COLO668 (cell line): Measurements from ENCODE around the gene SDK1.

Source experiments
- DNase-seq: peaks from one replicate; lab custom pipeline; 2025; ENCODE audit not compliant: unreplicated experiment; lab: John Stamatoyannopoulos, UW

Gene SDK1

GRCh38 chr7:4057289-4057616, 756.2 kb downstream of the SDK1 start:
- no peak for DNase-seq

- DNase-seq, result no peak
These were observed 757.1 kb downstream of the SDK1 start for GRCh38 chr7:4058158-4058557.

- no peak for DNase-seq
These were observed 764.1 kb downstream of the SDK1 start for GRCh38 chr7:4065190-4065589.

- DNase-seq, result no peak
These were observed 765.2 kb downstream of the SDK1 start for GRCh38 chr7:4066206-4066605.

GRCh38 chr7:4066626-4067475, 765.8 kb downstream of the SDK1 start:
- no peak for DNase-seq

GRCh38 chr7:4067476-4067760, 766.4 kb downstream of the SDK1 start:
- DNase-seq, result no peak

- no peak for DNase-seq
These were observed 766.8 kb downstream of the SDK1 start for GRCh38 chr7:4067874-4068273.

GRCh38 chr7:4068286-4068685, 767.2 kb downstream of the SDK1 start:
- DNase-seq, result no peak

- no peak for DNase-seq
These were observed 768.4 kb downstream of the SDK1 start for GRCh38 chr7:4069268-4070095.

GRCh38 chr7:4070214-4070613, 769.2 kb downstream of the SDK1 start:
- DNase-seq, result no peak

GRCh38 chr7:4071370-4072058, 770.5 kb downstream of the SDK1 start:
- no peak for DNase-seq

- DNase-seq, result no peak
These were observed 771.3 kb downstream of the SDK1 start for GRCh38 chr7:4072161-4072925.

- no peak for DNase-seq
These were observed 772.0 kb downstream of the SDK1 start for GRCh38 chr7:4073052-4073451.

- DNase-seq, result no peak
These were observed 772.7 kb downstream of the SDK1 start for GRCh38 chr7:4073750-4074149.

- DNase-seq, result no peak
These were observed 773.4 kb downstream of the SDK1 start for GRCh38 chr7:4074407-4074806.

GRCh38 chr7:4074994-4075393, 773.9 kb downstream of the SDK1 start:
- DNase-seq, result no peak

GRCh38 chr7:4076701-4077294, 775.7 kb downstream of the SDK1 start:
- DNase-seq, result no peak

GRCh38 chr7:4077980-4078379, 776.9 kb downstream of the SDK1 start:
- DNase-seq, result no peak

- no peak for DNase-seq
These were observed 777.5 kb downstream of the SDK1 start for GRCh38 chr7:4078580-4078979.

GRCh38 chr7:4079366-4079765, 778.3 kb downstream of the SDK1 start:
- no peak for DNase-seq

GRCh38 chr7:4079956-4080355, 778.9 kb downstream of the SDK1 start:
- DNase-seq, result no peak
